ENCODE measurements around the gene HES4. TPM values are rescaled to one million over a fixed set of nuclear protein-coding genes. Genes with fewer than 3 reads are reported as not detected.
A peak's percentile ranks its signal among the peaks of the same experiment; 100 is the strongest.
"Not testable (repeated sequence)": the region's sequence is repeated elsewhere in the genome, so short reads cannot be mapped to it uniquely, and the experiment has no call there.

The HES4 gene
- total RNA-seq, 1 donor from 2014 or later = 37.6 TPM

GRCh38 chr1:995665-996633 is 3.9 kb downstream of the HES4 start:
- TF ChIP-seq CTCF (conservative IDR thresholded peaks at IDR 0.05) = no peak
- Mint-ChIP-seq H3K36me3 (no peaks in the 10 kb centered on the region), H3K4me3 (peak overlapping the region; percentile 80), H3K27ac (peak overlapping the region; percentile 90), H3K9me3 (peaks cover 4% of the 10 kb centered on the region), H3K4me1 (ENCODE audit: unreplicated experiment) (peaks cover 8% of the 10 kb centered on the region), H3K27me3 (peaks cover 31% of the 10 kb centered on the region)
- DNase-seq (ENCODE audit: extremely low spot score, unreplicated experiment) = no peak

GRCh38 chr1:994546-994945 is 5.4 kb downstream of the HES4 start:
- not testable (repeated sequence) for DNase-seq (ENCODE audit: extremely low spot score, unreplicated experiment); H3K36me3 Mint-ChIP-seq; H3K4me1 Mint-ChIP-seq (ENCODE audit: unreplicated experiment); H3K9me3 Mint-ChIP-seq; H3K4me3 Mint-ChIP-seq
- Mint-ChIP-seq H3K27me3 (peaks cover 32% of the 10 kb centered on the region), H3K27ac (peak overlapping the region; percentile 72)

- H3K4me3 Mint-ChIP-seq = no peak overlapping the region
- no peak for DNase-seq (ENCODE audit: extremely low spot score, unreplicated experiment)
- H3K36me3 Mint-ChIP-seq = no peaks in the 10 kb centered on the region
- H3K4me1 Mint-ChIP-seq (ENCODE audit: unreplicated experiment) = peaks cover 4% of the 10 kb centered on the region
- TF ChIP-seq CTCF (conservative IDR thresholded peaks at IDR 0.05) = no peak
- H3K27ac Mint-ChIP-seq = no peak overlapping the region
- H3K27me3 Mint-ChIP-seq = peaks cover 43% of the 10 kb centered on the region
- peaks cover 4% of the 10 kb centered on the region for H3K9me3 Mint-ChIP-seq
Observed at GRCh38 chr1:993379-993995, 6.4 kb downstream of the HES4 start.

GRCh38 chr1:992362-992761 is 7.5 kb downstream of the HES4 start:
- no peak for DNase-seq (ENCODE audit: extremely low spot score, unreplicated experiment)
- Mint-ChIP-seq H3K27ac (no peak overlapping the region), H3K27me3 (peaks cover 52% of the 10 kb centered on the region), H3K4me1 (ENCODE audit: unreplicated experiment) (peaks cover 4% of the 10 kb centered on the region), H3K4me3 (no peak overlapping the region), H3K36me3 (no peaks in the 10 kb centered on the region), H3K9me3 (peaks cover 4% of the 10 kb centered on the region)
- no peak for TF ChIP-seq CTCF (conservative IDR thresholded peaks at IDR 0.05)

GRCh38 chr1:991895-992294 is 8.0 kb downstream of the HES4 start:
- Mint-ChIP-seq H3K9me3 (peaks cover 4% of the 10 kb centered on the region), H3K4me3 (no peak overlapping the region), H3K27me3 (peaks cover 47% of the 10 kb centered on the region), H3K4me1 (ENCODE audit: unreplicated experiment) (peaks cover 4% of the 10 kb centered on the region), H3K36me3 (no peaks in the 10 kb centered on the region), H3K27ac (no peak overlapping the region)
- no peak for TF ChIP-seq CTCF (conservative IDR thresholded peaks at IDR 0.05)
- DNase-seq (ENCODE audit: extremely low spot score, unreplicated experiment) = no peak

GRCh38 chr1:991275-991674 is 8.6 kb downstream of the HES4 start:
- not testable (repeated sequence) for H3K36me3 Mint-ChIP-seq; DNase-seq (ENCODE audit: extremely low spot score, unreplicated experiment); H3K9me3 Mint-ChIP-seq; H3K4me1 Mint-ChIP-seq (ENCODE audit: unreplicated experiment); H3K4me3 Mint-ChIP-seq; H3K27ac Mint-ChIP-seq
- H3K27me3 Mint-ChIP-seq = peaks cover 48% of the 10 kb centered on the region

- H3K27ac Mint-ChIP-seq; H3K4me1 Mint-ChIP-seq (ENCODE audit: unreplicated experiment): not testable (repeated sequence)
- H3K27me3 Mint-ChIP-seq = peaks cover 58% of the 10 kb centered on the region
Observed at GRCh38 chr1:988061-988460, 11.8 kb downstream of the HES4 start.

More at GRCh38 chr1:988061-988460, 11.8 kb downstream of the HES4 start:
- H3K9me3 Mint-ChIP-seq; DNase-seq (ENCODE audit: extremely low spot score, unreplicated experiment); H3K4me3 Mint-ChIP-seq; H3K36me3 Mint-ChIP-seq: not testable (repeated sequence)

Data from type B pancreatic cell (in vitro differentiated cells).